ENCODE measurements around the gene NT5DC2. TPM values are rescaled to one million over a fixed set of nuclear protein-coding genes. Genes with fewer than 3 reads are reported as not detected.
"Not testable (repeated sequence)": the region's sequence is repeated elsewhere in the genome, so short reads cannot be mapped to it uniquely, and the experiment has no call there.

NT5DC2 gene
- total RNA-seq, 1 experiment from 2014 or later, result 73.1 TPM

DNA sequence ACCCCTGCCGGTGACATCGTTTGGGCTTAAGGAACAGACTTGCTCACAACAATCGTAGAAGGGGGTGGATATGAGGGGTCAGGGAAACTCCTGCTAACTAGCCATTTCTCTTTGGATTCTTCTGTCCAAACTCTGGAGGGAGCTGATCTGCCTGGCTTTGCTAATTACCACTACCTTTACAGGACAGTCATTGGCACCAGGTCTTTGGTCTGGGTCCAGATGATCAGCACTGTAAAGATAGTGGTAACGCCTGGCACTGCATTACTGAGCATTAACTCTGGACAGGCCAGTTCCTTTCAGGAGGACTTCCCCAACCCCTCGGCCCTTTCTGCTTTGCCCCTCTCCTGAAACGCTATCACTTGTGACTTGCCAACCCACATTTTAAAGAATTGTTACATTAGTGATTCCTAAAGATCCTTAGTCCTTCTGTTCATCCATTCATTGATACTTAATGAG is 3.5 kb upstream of the NT5DC2 start:
- DNase-seq (ENCODE audit: low read depth), result no peak

- DNase-seq (ENCODE audit: low read depth), result peak; percentile 99
These were observed 2.9 kb upstream of the NT5DC2 start, which contains the start of gene UQCC5 for GRCh38 chr3:52536369-52537164. Gene UQCC5 (plus strand): TSS chr3:52536605. CDS start chr3:52536756, 151 bp downstream.

GRCh38 chr3:52536112-52536368 is 2.4 kb upstream of the NT5DC2 start:
- no peak for DNase-seq (ENCODE audit: low read depth)

DNA sequence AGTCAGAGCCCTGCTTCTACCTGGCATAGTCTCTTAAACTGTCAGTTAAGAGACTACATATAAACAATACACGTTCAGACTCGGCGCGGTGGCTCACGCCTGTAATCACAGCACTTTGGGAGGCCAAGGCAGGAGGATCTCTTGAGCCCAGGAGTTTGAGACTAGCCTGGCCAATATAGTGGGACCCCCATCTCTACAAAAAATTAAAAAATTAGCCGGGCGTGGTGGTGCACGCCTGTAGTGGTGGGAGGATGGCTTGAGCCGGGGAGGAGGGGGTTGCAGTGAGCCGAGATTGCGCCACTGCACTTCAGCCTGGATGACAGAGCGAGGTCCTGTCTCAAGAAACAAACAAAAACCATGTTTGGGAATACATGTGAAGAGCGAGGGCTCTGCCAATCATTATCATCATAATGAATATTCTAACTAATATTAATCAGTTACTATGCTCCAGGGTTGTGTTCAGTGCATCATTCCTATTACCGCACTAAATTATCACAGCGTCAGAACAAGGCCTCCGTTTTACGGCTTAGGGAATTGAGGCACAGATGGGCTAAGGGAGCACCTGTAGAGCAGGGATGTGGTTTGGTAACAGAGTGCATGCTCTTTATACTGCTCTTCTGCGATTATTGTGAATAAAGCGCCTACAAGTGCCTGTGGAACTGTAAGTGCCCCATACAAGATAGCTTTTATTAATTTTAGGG is 1.9 kb upstream of the NT5DC2 start:
- no peak for DNase-seq (ENCODE audit: low read depth)

- DNase-seq (ENCODE audit: low read depth), result no peak
These were observed 875 bp upstream of the NT5DC2 start for GRCh38 chr3:52534281-52535183.

- peak; percentile 27 for DNase-seq (ENCODE audit: low read depth)
These were observed 627 bp downstream of the NT5DC2 start for GRCh38 chr3:52532838-52533622.

GRCh38 chr3:52532517-52532837 is 1.2 kb downstream of the NT5DC2 start:
- peak; percentile 83 for DNase-seq (ENCODE audit: low read depth)

DNA sequence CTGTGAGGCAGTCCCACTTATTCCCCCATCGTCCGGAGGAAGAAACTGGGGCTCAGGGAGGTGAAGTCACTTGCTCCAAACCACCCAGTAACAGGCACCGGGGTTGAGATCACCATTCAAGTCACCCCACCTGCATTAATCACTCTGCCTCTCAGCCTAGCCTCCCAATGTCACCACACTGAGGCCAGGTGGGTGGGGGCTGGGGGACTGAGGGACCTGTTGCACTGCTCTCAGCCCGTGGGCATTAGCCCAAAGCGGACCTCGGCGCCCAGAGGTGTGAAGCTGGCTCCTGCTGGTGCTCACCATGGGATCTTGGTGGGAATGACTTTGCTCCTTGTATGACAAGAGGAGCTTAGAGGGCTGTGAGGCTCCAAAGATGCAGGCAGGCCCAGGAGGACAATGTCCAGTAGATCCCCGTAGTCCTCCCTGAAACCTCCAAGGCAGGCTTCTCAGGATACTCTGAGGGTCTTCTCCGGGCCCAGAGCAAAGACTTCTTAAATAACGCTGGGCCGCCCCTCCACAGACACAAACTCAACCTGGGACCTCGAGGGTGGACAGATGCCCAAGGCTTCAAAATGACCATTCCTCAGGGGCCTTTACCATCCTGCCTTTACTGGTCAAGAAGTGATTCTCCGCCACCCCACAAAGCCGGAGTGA is 1.7 kb downstream of the NT5DC2 start:
- peak; percentile 2 for DNase-seq (ENCODE audit: low read depth)

GRCh38 chr3:52530918-52531826 is 2.5 kb downstream of the NT5DC2 start:
- DNase-seq (ENCODE audit: low read depth), result peak; percentile 0

- DNase-seq (ENCODE audit: low read depth), result peak; percentile 33
These were observed 4.0 kb downstream of the NT5DC2 start for GRCh38 chr3:52529376-52530333.

- DNase-seq (ENCODE audit: low read depth), result no peak
These were observed 4.9 kb downstream of the NT5DC2 start for GRCh38 chr3:52528586-52529375.

- DNase-seq (ENCODE audit: low read depth), result no peak
These were observed 5.7 kb downstream of the NT5DC2 start for GRCh38 chr3:52527732-52528585.

DNA sequence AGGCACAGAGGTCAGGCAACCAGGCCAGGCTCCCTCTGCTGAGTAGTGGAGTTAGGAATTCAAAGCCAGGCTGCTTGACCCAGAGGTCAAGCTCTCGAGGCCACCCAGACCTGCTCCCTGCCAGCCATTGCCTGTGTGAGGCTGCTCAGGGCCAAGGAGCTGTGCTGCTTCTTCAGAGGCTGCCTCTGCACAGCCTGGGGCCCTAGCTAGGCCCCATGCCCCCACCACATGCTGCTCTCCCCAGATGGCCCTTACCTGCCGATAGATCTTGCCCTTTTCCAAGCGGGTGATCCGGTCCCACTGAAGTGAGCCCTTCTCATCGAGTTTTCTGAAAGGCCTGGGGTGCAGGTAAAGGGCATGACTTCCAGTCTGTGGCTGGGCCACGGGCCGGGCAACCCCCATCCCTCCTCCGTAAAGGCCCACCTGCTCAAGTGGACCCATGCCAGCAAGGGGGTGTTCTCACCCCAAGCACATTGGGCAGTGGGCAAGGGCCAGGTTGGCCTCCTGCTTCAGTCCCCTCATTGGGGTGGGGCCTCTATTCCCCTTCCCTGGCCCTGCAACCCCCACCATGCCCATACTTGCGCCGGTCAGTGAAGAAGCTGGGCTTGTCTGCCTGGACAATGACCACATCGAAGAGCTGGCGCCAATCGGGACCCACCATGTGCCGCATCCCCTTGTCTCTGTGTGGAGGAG is 6.5 kb downstream of the NT5DC2 start:
- no peak for DNase-seq (ENCODE audit: low read depth)

DNA sequence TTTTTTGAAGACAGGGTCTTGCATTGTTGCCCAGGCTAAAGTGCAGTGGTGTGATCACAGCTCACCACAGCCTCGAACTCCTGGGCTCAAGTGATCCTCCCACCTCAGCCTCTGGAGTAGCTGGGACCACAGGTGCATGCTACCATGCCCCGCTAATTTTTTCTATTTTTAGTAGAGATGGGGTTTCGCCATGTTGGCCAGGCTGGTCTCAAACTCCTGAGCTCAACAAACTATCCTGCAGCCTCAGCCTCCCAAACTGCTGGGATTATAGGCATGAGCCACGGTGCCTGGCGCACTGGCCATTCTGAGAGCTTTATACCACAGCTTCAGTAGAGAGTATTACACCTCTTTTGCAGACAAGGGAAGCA is 7.0 kb downstream of the NT5DC2 start:
- not testable (repeated sequence) for DNase-seq (ENCODE audit: low read depth)

GRCh38 chr3:52525680-52526561 is 7.7 kb downstream of the NT5DC2 start:
- no peak for DNase-seq (ENCODE audit: low read depth)

Measured in Daoy (cell line).